ENCODE results near the gene CCNY. TPM values are rescaled to one million over a fixed set of nuclear protein-coding genes. Genes with fewer than 3 reads are reported as not detected.

CCNY gene
- total RNA-seq, 4 donors from 2014 or later: 22.4 to 35.1 (median 29.9) TPM

DNA sequence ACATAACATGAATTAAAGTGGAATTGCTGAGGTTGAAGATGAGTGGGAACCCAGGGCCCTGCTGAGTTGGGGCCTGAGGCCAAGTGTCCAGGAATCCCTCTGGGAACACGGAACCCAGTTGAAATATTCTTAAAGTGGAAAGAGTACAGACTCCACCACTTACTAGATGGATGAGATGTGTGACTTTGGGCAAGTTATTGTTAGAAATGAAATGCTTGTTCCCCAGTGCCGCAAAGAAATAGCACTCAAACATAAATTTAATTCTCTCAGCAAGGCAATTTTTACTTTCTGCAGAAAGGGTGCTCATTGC is 54.5 kb downstream of the CCNY start:
- no peaks in the 10 kb centered on the region for H3K27me3 ChIP-seq
- no peak overlapping the region for H3K27ac ChIP-seq
- H3K4me1 ChIP-seq: peaks cover 15% of the 10 kb centered on the region
- no peak for TF ChIP-seq EP300 (IDR thresholded peaks at IDR 0.05)
- TF ChIP-seq, protein P1, sequence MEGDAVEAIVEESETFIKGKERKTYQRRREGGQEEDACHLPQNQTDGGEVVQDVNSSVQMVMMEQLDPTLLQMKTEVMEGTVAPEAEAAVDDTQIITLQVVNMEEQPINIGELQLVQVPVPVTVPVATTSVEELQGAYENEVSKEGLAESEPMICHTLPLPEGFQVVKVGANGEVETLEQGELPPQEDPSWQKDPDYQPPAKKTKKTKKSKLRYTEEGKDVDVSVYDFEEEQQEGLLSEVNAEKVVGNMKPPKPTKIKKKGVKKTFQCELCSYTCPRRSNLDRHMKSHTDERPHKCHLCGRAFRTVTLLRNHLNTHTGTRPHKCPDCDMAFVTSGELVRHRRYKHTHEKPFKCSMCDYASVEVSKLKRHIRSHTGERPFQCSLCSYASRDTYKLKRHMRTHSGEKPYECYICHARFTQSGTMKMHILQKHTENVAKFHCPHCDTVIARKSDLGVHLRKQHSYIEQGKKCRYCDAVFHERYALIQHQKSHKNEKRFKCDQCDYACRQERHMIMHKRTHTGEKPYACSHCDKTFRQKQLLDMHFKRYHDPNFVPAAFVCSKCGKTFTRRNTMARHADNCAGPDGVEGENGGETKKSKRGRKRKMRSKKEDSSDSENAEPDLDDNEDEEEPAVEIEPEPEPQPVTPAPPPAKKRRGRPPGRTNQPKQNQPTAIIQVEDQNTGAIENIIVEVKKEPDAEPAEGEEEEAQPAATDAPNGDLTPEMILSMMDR (IDR thresholded peaks at IDR 0.05): no peak
- TF ChIP-seq POLR2A (IDR thresholded peaks at IDR 0.05): no peak
- no peak for TF ChIP-seq POLR2AphosphoS5 (IDR thresholded peaks at IDR 0.05)
- H3K9me3 ChIP-seq: no peaks in the 10 kb centered on the region
- DNase-seq (ENCODE audit: low spot score in 2 of 2): no peak
- H3K36me3 ChIP-seq: no peaks in the 10 kb centered on the region
- WGBS: 97% methylated on average over 2 of the region's 2 CpGs
- H3K4me3 ChIP-seq: no peak overlapping the region

DNA sequence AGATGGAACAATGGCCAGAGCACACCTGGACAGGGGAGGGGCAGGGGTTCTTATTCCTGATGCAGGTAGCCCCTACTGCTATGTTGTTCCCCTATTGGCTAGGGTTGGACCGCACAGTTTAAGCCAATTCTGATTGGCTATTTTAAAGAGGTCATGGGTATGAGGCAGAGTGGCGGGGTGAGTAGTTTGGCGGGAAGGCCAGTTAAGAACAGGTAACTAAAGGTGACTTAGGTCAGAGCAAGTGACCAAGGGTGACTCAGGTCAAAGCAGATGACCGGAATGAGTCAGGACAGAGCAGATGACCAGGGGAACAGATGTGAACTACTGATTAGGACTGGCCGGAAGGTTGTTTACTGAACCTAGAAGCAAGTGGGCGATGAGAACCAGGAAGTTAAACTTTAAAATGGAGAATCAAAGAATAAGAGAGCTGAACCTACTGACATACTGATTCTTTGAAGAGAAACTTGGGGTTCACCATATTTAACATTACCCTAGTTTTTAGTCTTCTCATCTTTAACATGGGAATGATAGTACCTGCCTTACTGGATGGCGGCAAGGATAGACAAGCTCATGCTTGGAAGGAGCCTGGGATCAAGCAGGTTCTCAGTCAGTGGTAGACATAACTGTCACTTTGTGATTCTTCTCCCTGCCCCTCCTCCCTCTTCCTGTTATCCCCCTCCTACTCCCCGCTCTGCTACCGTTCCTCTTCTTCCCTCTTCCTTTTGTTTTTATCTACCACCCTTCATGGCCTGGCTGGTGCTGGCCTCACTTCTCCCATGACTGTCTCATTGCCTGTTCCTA is 55.0 kb downstream of the CCNY start:
- no peak for DNase-seq (ENCODE audit: low spot score in 2 of 2)
- no peak overlapping the region for H3K27ac ChIP-seq
- H3K36me3 ChIP-seq: peaks cover 2% of the 10 kb centered on the region
- H3K4me3 ChIP-seq: no peak overlapping the region
- peaks cover 15% of the 10 kb centered on the region for H3K4me1 ChIP-seq
- H3K27me3 ChIP-seq: no peaks in the 10 kb centered on the region
- TF ChIP-seq POLR2AphosphoS5 (IDR thresholded peaks at IDR 0.05): no peak
- TF ChIP-seq POLR2A (IDR thresholded peaks at IDR 0.05): no peak
- TF ChIP-seq, protein P1 (IDR thresholded peaks at IDR 0.05): no peak
- no peak for TF ChIP-seq EP300 (IDR thresholded peaks at IDR 0.05)
- WGBS: 89% methylated on average over 9 of the region's 9 CpGs
- H3K9me3 ChIP-seq: no peaks in the 10 kb centered on the region

DNA sequence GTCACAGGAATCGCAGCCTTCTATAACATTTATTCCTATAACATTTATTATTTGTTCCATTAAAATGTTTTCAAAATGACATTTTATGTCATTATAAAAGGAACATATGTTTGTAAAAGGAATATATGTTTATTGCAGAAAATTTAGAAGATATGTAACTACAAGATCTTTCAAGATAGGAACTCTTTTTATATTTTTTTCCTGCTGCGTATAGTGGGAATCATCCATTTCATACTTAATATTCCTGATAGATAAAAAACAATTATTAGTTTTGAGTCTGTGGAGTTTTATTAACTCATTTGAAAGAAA is 55.6 kb downstream of the CCNY start:
- no peak for TF ChIP-seq POLR2A (IDR thresholded peaks at IDR 0.05)
- TF ChIP-seq EP300 (IDR thresholded peaks at IDR 0.05): no peak
- TF ChIP-seq, protein P1 (IDR thresholded peaks at IDR 0.05): no peak
- peaks cover 3% of the 10 kb centered on the region for H3K36me3 ChIP-seq
- peaks cover 10% of the 10 kb centered on the region for H3K4me1 ChIP-seq

DNA sequence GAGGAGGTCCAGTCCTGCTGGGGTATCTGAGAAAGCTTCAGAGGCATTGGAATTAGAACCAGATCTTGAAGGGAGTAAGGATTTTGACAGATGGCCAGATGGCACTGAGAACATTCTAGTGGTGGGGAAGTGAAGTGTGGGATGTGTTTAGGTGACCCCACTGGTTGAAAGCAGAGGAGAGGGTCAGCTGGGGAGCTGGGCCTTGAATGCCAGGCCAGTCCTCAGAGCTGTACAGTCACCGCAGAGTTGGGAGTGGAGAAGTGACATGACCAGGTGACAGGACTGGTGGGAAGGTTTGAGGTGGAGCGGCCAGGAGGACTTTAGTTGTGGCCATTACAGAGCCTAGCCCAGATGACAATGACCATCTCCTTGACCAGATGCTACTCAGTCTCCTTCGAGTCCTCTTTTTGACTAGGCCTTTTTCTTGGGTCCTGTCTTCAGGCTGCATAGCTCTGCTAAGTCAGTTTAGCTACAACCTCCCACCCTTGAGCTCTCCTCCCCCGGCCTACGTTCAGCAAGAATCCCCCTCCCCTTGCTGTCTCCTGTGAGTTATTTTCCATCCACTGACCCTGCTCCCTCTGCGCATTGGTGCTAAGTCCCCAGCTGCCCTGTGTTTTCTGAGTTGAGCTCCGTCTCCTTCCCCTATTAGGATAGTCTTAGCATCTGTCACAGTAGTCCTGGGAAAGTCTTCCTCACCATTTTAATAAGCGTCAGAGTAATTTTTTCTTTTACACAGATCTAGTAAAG is 56.3 kb downstream of the CCNY start:
- DNase-seq (ENCODE audit: low spot score in 2 of 2): no peak
- H3K27me3 ChIP-seq: no peaks in the 10 kb centered on the region
- H3K36me3 ChIP-seq: peaks cover 3% of the 10 kb centered on the region
- peaks cover 5% of the 10 kb centered on the region for H3K4me1 ChIP-seq
- TF ChIP-seq EP300 (IDR thresholded peaks at IDR 0.05): no peak
- no peak for TF ChIP-seq POLR2AphosphoS5 (IDR thresholded peaks at IDR 0.05)
- TF ChIP-seq POLR2A (IDR thresholded peaks at IDR 0.05): no peak
- TF ChIP-seq, protein P1 (IDR thresholded peaks at IDR 0.05): no peak
- H3K4me3 ChIP-seq: no peak overlapping the region
- no peak overlapping the region for H3K27ac ChIP-seq
- no peaks in the 10 kb centered on the region for H3K9me3 ChIP-seq
- WGBS: 86% methylated on average over 8 of the region's 8 CpGs

More for the DNA sequence above, 55.6 kb downstream of the CCNY start:
- no peak overlapping the region for H3K27ac ChIP-seq
- no peak overlapping the region for H3K4me3 ChIP-seq
- 100% methylated on average over 2 of the region's 2 CpGs for WGBS
- H3K9me3 ChIP-seq: no peaks in the 10 kb centered on the region
- no peaks in the 10 kb centered on the region for H3K27me3 ChIP-seq
- DNase-seq (ENCODE audit: low spot score in 2 of 2): no peak

DNA sequence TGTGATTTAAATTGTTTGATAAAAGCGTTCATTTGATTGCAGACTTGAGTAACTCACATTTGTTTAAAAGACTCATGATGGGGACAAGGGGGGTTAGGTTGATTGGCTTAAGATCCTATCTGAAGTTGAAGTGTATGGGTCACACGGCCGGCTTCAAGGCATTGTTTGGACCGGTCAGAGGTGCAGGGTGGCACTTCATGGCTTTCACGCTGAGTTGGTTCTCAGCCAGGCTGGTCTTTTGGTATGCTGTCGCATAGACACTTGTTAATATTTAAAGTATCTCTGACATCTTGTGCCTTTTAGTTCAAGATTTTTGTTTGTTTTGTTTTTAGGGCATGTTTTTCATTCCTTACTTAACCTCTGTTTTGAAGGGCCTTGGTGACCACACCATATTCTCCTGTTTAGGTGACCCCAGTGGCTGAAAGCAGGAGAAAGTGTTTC is 58.1 kb downstream of the CCNY start:
- no peak for TF ChIP-seq EP300 (IDR thresholded peaks at IDR 0.05)
- TF ChIP-seq, protein P1 (IDR thresholded peaks at IDR 0.05): no peak
- TF ChIP-seq POLR2AphosphoS5 (IDR thresholded peaks at IDR 0.05): no peak
- TF ChIP-seq POLR2A (IDR thresholded peaks at IDR 0.05): no peak
- Histone ChIP-seq H3K36me3 (peaks cover 3% of the 10 kb centered on the region), H3K27ac (no peak overlapping the region), H3K4me1 (peaks cover 10% of the 10 kb centered on the region), H3K27me3 (no peaks in the 10 kb centered on the region), H3K4me3 (no peak overlapping the region), H3K9me3 (no peaks in the 10 kb centered on the region)
- no peak for DNase-seq (ENCODE audit: low spot score in 2 of 2)
- WGBS: 90% methylated on average over 6 of the region's 6 CpGs

Data from suprapubic skin (tissue), 4 donors.